IMR-90 (cell line): ENCODE data around the gene MTPN. TPM values are rescaled to one million over a fixed set of nuclear protein-coding genes. Genes with fewer than 3 reads are reported as not detected.
A peak's percentile ranks its signal among the peaks of the same experiment; 100 is the strongest.

Source experiments
- ATAC-seq: fragments of 200-7000 bp; cut with Tn5 transposase; 2 replicates; pipeline ENCODE4 v1.9.1; 2020; ENCODE audit warnings: low read depth, mild to moderate bottlenecking, moderate library complexity
- BruUV-seq: library from RNA; stranded (reverse); fragments of 400-500 nt; replicated peaks from 2 replicates; lab custom pipeline; 2021; lab: Mats Ljungman, UMichigan
- CTCF ChIA-PET: fragments of 300-600 bp; formaldehyde crosslinking; extraction: SDS; loops from one replicate; lab custom pipeline; 2021; ENCODE audit warnings: antibody characterized with exemption; lab: Yijun Ruan, JAX
- POLR2A ChIA-PET: fragments of 300-600 bp; sonication (Branson Sonifier 250); formaldehyde crosslinking; loops from one replicate; lab custom pipeline; 2022; ENCODE audit warnings: antibody characterized with exemption; ENCODE audit not compliant: unreplicated experiment; lab: Charles Lee
- DNase-seq: peaks from one replicate; pipeline ENCODE4 v3.0.0; 2013
- H2AFZ ChIP-seq: replicated peaks from 2 replicates; pipeline ENCODE3; 2013; ENCODE audit warnings: low read length, mild to moderate bottlenecking; ENCODE audit not compliant: poor library complexity
- H2AK5ac ChIP-seq: 2 replicates; pipeline ENCODE4 v1.6.1; 2013; ENCODE audit warnings: low read depth, low read length, inconsistent platforms
- H2AK9ac ChIP-seq: replicated peaks from 2 replicates; pipeline ENCODE3; 2013; ENCODE audit warnings: mild to moderate bottlenecking, low read depth, low read length, moderate library complexity; ENCODE audit not compliant: poor library complexity
- H2BK120ac ChIP-seq: 2 replicates; pipeline ENCODE4 v1.6.1; 2013; ENCODE audit warnings: low read depth, low read length, inconsistent platforms
- H2BK15ac ChIP-seq: 3 replicates; pipeline ENCODE4 v1.6.1; 2013; ENCODE audit warnings: low read depth, low read length, inconsistent platforms
- H2BK20ac ChIP-seq: 2 replicates; pipeline ENCODE4 v1.6.1; 2013; ENCODE audit warnings: low read depth, mild to moderate bottlenecking, inconsistent platforms, low read length, moderate library complexity
- H2BK5ac ChIP-seq: 2 replicates; pipeline ENCODE4 v1.6.1; 2013; ENCODE audit warnings: mild to moderate bottlenecking, low read depth, low read length, inconsistent platforms; ENCODE audit not compliant: poor library complexity, severe bottlenecking
- H3K14ac ChIP-seq: replicated peaks from 2 replicates; pipeline ENCODE4 v1.6.1; 2013; ENCODE audit warnings: low read depth, low read length, inconsistent platforms
- H3K18ac ChIP-seq: 2 replicates; pipeline ENCODE4 v1.6.1; 2013; ENCODE audit warnings: low read depth, low read length, control low read depth
- H3K23ac ChIP-seq: 2 replicates; pipeline ENCODE4 v1.6.1; 2013; ENCODE audit warnings: low read depth, low read length, inconsistent platforms
- H3K27ac ChIP-seq: 2 replicates; pipeline ENCODE4 v1.5.1; 2013; ENCODE audit warnings: mild to moderate bottlenecking, control low read depth, low read length; ENCODE audit not compliant: insufficient read depth
- H3K27me3 ChIP-seq: 2 replicates; pipeline ENCODE4 v1.6.1; 2013; ENCODE audit warnings: low read length; ENCODE audit not compliant: control insufficient read depth, insufficient read depth
- H3K36me3 ChIP-seq: 2 replicates; pipeline ENCODE4 v1.6.1; 2013; ENCODE audit warnings: low read length, mixed read lengths; ENCODE audit not compliant: control insufficient read depth, insufficient read depth
- H3K4ac ChIP-seq: 2 replicates; pipeline ENCODE4 v1.6.1; 2013; ENCODE audit warnings: low read depth, low read length, inconsistent platforms
- H3K4me1 ChIP-seq: 2 replicates; pipeline ENCODE4 v1.6.1; 2013; ENCODE audit warnings: low read length, mixed read lengths; ENCODE audit not compliant: control insufficient read depth, insufficient read depth
- H3K4me2 ChIP-seq: 2 replicates; pipeline ENCODE4 v1.6.1; 2013; ENCODE audit warnings: low read depth, mild to moderate bottlenecking, control low read depth, low read length, moderate library complexity
- H3K4me3 ChIP-seq: 2 replicates; pipeline ENCODE4 v1.5.1; 2013; ENCODE audit warnings: low read depth, mild to moderate bottlenecking, control low read depth, low read length, moderate library complexity; ENCODE audit not compliant: insufficient read depth
- H3K56ac ChIP-seq: 2 replicates; pipeline ENCODE4 v1.6.1; 2013; ENCODE audit warnings: low read length, inconsistent platforms; ENCODE audit not compliant: insufficient read depth; ENCODE audit errors: extremely low read depth
- H3K79me1 ChIP-seq, 2 experiments: 2 replicates each; pipeline ENCODE4 v1.6.1; 2013; ENCODE audit warnings: low read length in 2 of 2, inconsistent platforms in 1 of 2, low read depth in 1 of 2
- H3K9ac ChIP-seq: 2 replicates; pipeline ENCODE4 v1.6.1; 2013; ENCODE audit warnings: low read depth, low read length, control low read depth
- H3K9me1 ChIP-seq: 2 replicates; pipeline ENCODE4 v1.6.1; 2013; ENCODE audit warnings: low read length, inconsistent platforms; ENCODE audit not compliant: insufficient read depth
- H3K9me3 ChIP-seq: 2 replicates; pipeline ENCODE4 v1.6.1; 2013; ENCODE audit warnings: low read length; ENCODE audit not compliant: control insufficient read depth, insufficient read depth
- H4K20me1 ChIP-seq: 2 replicates; pipeline ENCODE4 v1.6.1; 2013; ENCODE audit warnings: low read length, inconsistent platforms; ENCODE audit not compliant: insufficient read depth
- H4K5ac ChIP-seq: 2 replicates; pipeline ENCODE4 v1.6.1; 2013; ENCODE audit warnings: mild to moderate bottlenecking, low read depth, low read length, control low read depth
- H4K8ac ChIP-seq, 2 experiments: 2 replicates each; pipeline ENCODE4 v1.6.1; 2013; ENCODE audit warnings: low read depth in 2 of 2, low read length in 2 of 2, control low read depth in 1 of 2, inconsistent platforms in 1 of 2
- H4K91ac ChIP-seq: 2 replicates; pipeline ENCODE4 v1.6.1; 2013; ENCODE audit warnings: low read depth, low read length, inconsistent platforms; ENCODE audit not compliant: insufficient read depth
- CEBPB ChIP-seq: IDR thresholded peaks from 2 replicates; pipeline ENCODE4 v1.6.1; 2012; ENCODE audit warnings: low read depth, low read length, improper control_type of control experiment
- CHD1 ChIP-seq: IDR thresholded peaks from 2 replicates; pipeline ENCODE4 v1.6.1; 2012; ENCODE audit warnings: low read depth, low read length, improper control_type of control experiment
- CTCF ChIP-seq: conservative IDR thresholded peaks from 2 replicates; pipeline ENCODE4 v1.5.1; 2012; ENCODE audit warnings: mild to moderate bottlenecking, low read depth, low read length, improper control_type of control experiment
- FOS ChIP-seq: fragments of 150-350 bp; IDR thresholded peaks from 2 replicates; pipeline ENCODE4 v1.6.1; 2016; ENCODE audit warnings: low read depth, low read length
- MAFK ChIP-seq: IDR thresholded peaks from 2 replicates; pipeline ENCODE4 v1.6.1; 2012; ENCODE audit warnings: low read depth, low read length, improper control_type of control experiment
- MAZ ChIP-seq: IDR thresholded peaks from 2 replicates; pipeline ENCODE4 v1.6.1; 2012; ENCODE audit warnings: low read depth, mild to moderate bottlenecking, low read length, improper control_type of control experiment, moderate library complexity, borderline replicate concordance
- MXI1 ChIP-seq: IDR thresholded peaks from 2 replicates; pipeline ENCODE4 v1.6.1; 2012; ENCODE audit warnings: low read depth, mild to moderate bottlenecking, low read length, moderate library complexity, borderline replicate concordance
- NFE2L2 ChIP-seq: fragments of 150-350 bp; IDR thresholded peaks from 2 replicates; pipeline ENCODE4 v1.6.1; 2016; ENCODE audit warnings: low read depth, mild to moderate bottlenecking, low read length
- POLR2A ChIP-seq: IDR thresholded peaks from 2 replicates; pipeline ENCODE4 v1.6.1; 2012; ENCODE audit warnings: mild to moderate bottlenecking, low read depth, low read length
- RFX5 ChIP-seq: IDR thresholded peaks from 2 replicates; pipeline ENCODE4 v1.8.0; 2012; ENCODE audit warnings: low read depth, mild to moderate bottlenecking, low read length, moderate library complexity
- SMC3 ChIP-seq: fragments of 150-350 bp; IDR thresholded peaks from 2 replicates; pipeline ENCODE4 v1.6.1; 2016; ENCODE audit warnings: low read depth, mild to moderate bottlenecking, antibody characterized with exemption, low read length, moderate library complexity
- WGBS, 2 experiments: methylation state at CpG; one replicate each; pipeline versions ENCODE4 v1.1.5 to v1.1.7; 2013; ENCODE audit warnings: missing lambda C conversion rate in 2 of 2; ENCODE audit not compliant: insufficient read length in 1 of 2; ENCODE audit errors: extremely low coverage in 2 of 2; 5-methylcytosine and 5-hydroxymethylcytosine counted together
- dilution Hi-C: fragments of 300-500 bp; cut with HindIII; formaldehyde crosslinking; loops from one replicate; pipeline ENCODE4 v1.14.3; 2018; ENCODE audit warnings: low sequenced_read_pairs; ENCODE audit not compliant: unreplicated experiment
- in situ Hi-C: fragments of 300-500 bp; cut with MboI; formaldehyde crosslinking; loops from 3 replicates; pipeline ENCODE4 v1.14.3; 2019; ENCODE audit warnings: low sequenced_read_pairs, inconsistent platforms, mixed read lengths
- intact Hi-C: fragments of 100-400 bp; cut with micrococcal nuclease; formaldehyde crosslinking; loops from 2 replicates; pipeline ENCODE4 v1.10.0; 2022
- polyA plus RNA-seq, 3 experiments: library from polyadenylated mRNA; depleted of rRNA; stranded (reverse); fragments of >200 nt; gene quantifications; 2 replicates each; pipeline ENCODE4 v1.2.3, GENCODE V29; 2012; ENCODE audit warnings: low replicate concordance in 1 of 3
- total RNA-seq: library from RNA; depleted of rRNA; stranded (reverse); fragments of >200 nt; gene quantifications from 2 replicates; pipeline ENCODE4 v1.2.3, GENCODE V29; 2012
- TF ChIP-seq, protein P1 (sequence below): fragments of 150-350 bp; IDR thresholded peaks from 2 replicates; pipeline ENCODE4 v1.6.1; 2016; ENCODE audit warnings: low read depth, mild to moderate bottlenecking, low read length, moderate library complexity, borderline replicate concordance

MTPN gene
- total and polyA plus RNA-seq, 2 of the 4 experiments (the other 2 are of a cell fraction) = 58.8 to 94.4 TPM

GRCh38 chr7:135980012-135980551 lies 2.9 kb upstream of the MTPN start:
- Histone ChIP-seq H2BK120ac (peak overlapping the region; percentile 5; the same call in 1 of the 2 replicates), H3K4ac (no peak overlapping the region), H3K4me1 (0 out of 2 replicates have a peak, but pooled peaks cover 1% of the 10 kb centered on the region), H3K4me2 (peak overlapping the region; percentile 48; the same call in 1 of the 2 replicates), H2BK20ac (peak overlapping the region; percentile 43; the same call in 1 of the 2 replicates), H4K8ac (peak overlapping the region in 1 of 2 experiments; percentile 2; a peak in 2 of 4 replicates), H3K9ac (no peak overlapping the region), H2AK5ac (no peak overlapping the region), H4K20me1 (peaks cover 11% of the 10 kb centered on the region; the same call in 1 of the 2 replicates), H3K9me3 (no peaks in the 10 kb centered on the region), H3K36me3 (no peaks in the 10 kb centered on the region), H3K18ac (peak overlapping the region; percentile 0; the same call in 1 of the 2 replicates), H4K5ac (no peak overlapping the region), H3K4me3 (no peak overlapping the region), H3K9me1 (no peaks in the 10 kb centered on the region), H3K14ac (peak overlapping the region; percentile 67), H2BK15ac (peak overlapping the region; percentile 21; the same call in 1 of the 3 replicates), H3K27ac (no peak overlapping the region), H3K23ac (no peak overlapping the region; the same call in 1 of the 2 replicates), H3K79me1 (peaks cover 0 to 16% of the 10 kb centered on the region in 2 experiments; a peak in 2 of 4 replicates), H3K27me3 (no peaks in the 10 kb centered on the region), H3K56ac (no peak overlapping the region), H4K91ac (no peak overlapping the region), H2AK9ac (no peak overlapping the region), H2AFZ (no peak overlapping the region), H2BK5ac (peak overlapping the region; percentile 70)
- intact Hi-C loops = no loop called here
- TF ChIP-seq SMC3 (no peak), RFX5 (no peak), FOS (no peak), CTCF (no peak), NFE2L2 (no peak), CHD1 (no peak), CEBPB (no peak), MXI1 (no peak), POLR2A (no peak), MAZ (no peak), MAFK (no peak)
- TF ChIP-seq, protein P1, sequence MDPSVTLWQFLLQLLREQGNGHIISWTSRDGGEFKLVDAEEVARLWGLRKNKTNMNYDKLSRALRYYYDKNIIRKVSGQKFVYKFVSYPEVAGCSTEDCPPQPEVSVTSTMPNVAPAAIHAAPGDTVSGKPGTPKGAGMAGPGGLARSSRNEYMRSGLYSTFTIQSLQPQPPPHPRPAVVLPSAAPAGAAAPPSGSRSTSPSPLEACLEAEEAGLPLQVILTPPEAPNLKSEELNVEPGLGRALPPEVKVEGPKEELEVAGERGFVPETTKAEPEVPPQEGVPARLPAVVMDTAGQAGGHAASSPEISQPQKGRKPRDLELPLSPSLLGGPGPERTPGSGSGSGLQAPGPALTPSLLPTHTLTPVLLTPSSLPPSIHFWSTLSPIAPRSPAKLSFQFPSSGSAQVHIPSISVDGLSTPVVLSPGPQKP = no peak
- ATAC-seq = no peak
- no TSS peak for BruUV-seq
- ChIA-PET CTCF (no interaction called here), POLR2A (no interaction called here)
- in situ Hi-C loops = no loop called here
- dilution Hi-C loops = no loop called here
- peak; percentile 63 for DNase-seq
- WGBS, 2 experiments = no CpG with 5 or more reads among the region's 2 CpGs
